ENCODE data around the gene ADAMTS17.

The ADAMTS17 gene

GRCh38 chr15:100038736-100039135, 303.0 kb downstream of the ADAMTS17 start:
- DNase-seq = no peak

GRCh38 chr15:100037901-100038300, 303.9 kb downstream of the ADAMTS17 start:
- DNase-seq = no peak

GRCh38 chr15:100036015-100036414, 305.8 kb downstream of the ADAMTS17 start:
- no peak for DNase-seq

GRCh38 chr15:100034191-100034590, 307.6 kb downstream of the ADAMTS17 start:
- no peak for DNase-seq

GRCh38 chr15:100033140-100033857, 308.5 kb downstream of the ADAMTS17 start:
- DNase-seq = no peak

GRCh38 chr15:100032358-100033085, 309.3 kb downstream of the ADAMTS17 start:
- DNase-seq = no peak

- no peak for DNase-seq
These were observed 310.0 kb downstream of the ADAMTS17 start for GRCh38 chr15:100031665-100032357.

GRCh38 chr15:100030586-100031229, 311.1 kb downstream of the ADAMTS17 start:
- DNase-seq = no peak

- no peak for DNase-seq
These were observed 311.8 kb downstream of the ADAMTS17 start for GRCh38 chr15:100029868-100030479.

GRCh38 chr15:100029045-100029444, 312.7 kb downstream of the ADAMTS17 start:
- no peak for DNase-seq

GRCh38 chr15:100026041-100026440, 315.7 kb downstream of the ADAMTS17 start:
- no peak for DNase-seq

- no peak for DNase-seq
These were observed 319.0 kb downstream of the ADAMTS17 start for GRCh38 chr15:100022806-100023205.

- DNase-seq = no peak
These were observed 319.4 kb downstream of the ADAMTS17 start for GRCh38 chr15:100022391-100022790.

GRCh38 chr15:100021653-100022052, 320.1 kb downstream of the ADAMTS17 start:
- no peak for DNase-seq

- no peak for DNase-seq
These were observed 321.2 kb downstream of the ADAMTS17 start for GRCh38 chr15:100020614-100021013.

GRCh38 chr15:100020189-100020588, 321.6 kb downstream of the ADAMTS17 start:
- DNase-seq = no peak

GRCh38 chr15:100019601-100020000, 322.2 kb downstream of the ADAMTS17 start:
- DNase-seq = no peak

- no peak for DNase-seq
These were observed 323.6 kb downstream of the ADAMTS17 start for GRCh38 chr15:100018191-100018590.

GRCh38 chr15:100017140-100017539, 324.6 kb downstream of the ADAMTS17 start:
- DNase-seq = no peak

- no peak for DNase-seq
These were observed 325.1 kb downstream of the ADAMTS17 start for GRCh38 chr15:100016632-100017031.

GRCh38 chr15:100011235-100011634, 330.5 kb downstream of the ADAMTS17 start:
- DNase-seq = no peak

- DNase-seq = no peak
These were observed 332.4 kb downstream of the ADAMTS17 start for GRCh38 chr15:100009372-100009771.

GRCh38 chr15:100008258-100008657, 333.5 kb downstream of the ADAMTS17 start:
- no peak for DNase-seq
